ENCODE results near the gene PRKAB1. TPM values are rescaled to one million over a fixed set of nuclear protein-coding genes. Genes with fewer than 3 reads are reported as not detected.
"Not testable (repeated sequence)": the region's sequence is repeated elsewhere in the genome, so short reads cannot be mapped to it uniquely, and the experiment has no call there.

PRKAB1 gene
- total RNA-seq, 1 experiment from 2014 or later: 10.9 TPM

DNA sequence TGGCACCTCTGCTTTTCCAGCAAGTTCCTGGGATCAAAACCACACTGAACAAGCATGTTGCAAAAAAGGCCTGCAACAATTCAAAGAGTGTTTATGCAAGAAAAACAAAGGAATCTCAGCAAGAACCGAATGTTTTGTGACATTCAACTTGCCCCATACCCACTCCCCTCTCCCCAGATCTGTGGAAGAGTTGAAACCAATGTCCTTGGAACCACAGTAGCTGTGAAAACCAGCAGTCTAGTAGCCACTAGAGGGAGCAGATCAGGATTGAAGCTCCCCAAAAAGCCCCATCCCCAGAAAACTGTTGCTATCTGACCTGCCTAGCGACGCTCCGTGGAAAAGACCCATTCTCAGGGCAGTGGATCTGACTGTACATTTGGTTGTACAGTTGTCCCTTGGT, 27.1 kb downstream of the PRKAB1 start:
- DNase-seq (ENCODE audit: low read depth, low spot score): peak; percentile 50
- in situ Hi-C loops (cut with HindIII; ENCODE audit: low pct_unique_long_range_greater_than_20kb, low sequenced_read_pairs): no loop called here

DNA sequence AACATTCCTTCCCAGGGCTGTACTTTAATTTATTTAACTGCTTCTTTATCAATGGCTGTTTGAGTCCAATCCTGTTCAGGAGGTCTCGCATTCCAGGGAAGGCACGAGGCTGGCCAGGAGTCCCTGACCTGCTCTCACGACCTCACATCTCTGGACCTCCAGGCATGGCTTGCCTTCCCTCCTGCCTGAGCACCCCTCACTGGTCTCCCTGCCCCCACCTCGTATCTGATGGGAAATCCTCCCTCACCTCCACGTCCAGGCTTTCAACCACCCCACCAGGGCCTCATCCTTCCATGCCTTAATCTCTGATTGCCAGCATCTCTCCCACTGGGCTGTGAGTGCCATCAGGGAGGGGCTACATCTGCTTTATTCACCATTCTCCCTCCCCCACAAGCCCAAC, 29.0 kb downstream of the PRKAB1 start:
- in situ Hi-C loops (cut with HindIII; ENCODE audit: low pct_unique_long_range_greater_than_20kb, low sequenced_read_pairs): no loop called here
- no peak for DNase-seq (ENCODE audit: low read depth, low spot score)

DNA sequence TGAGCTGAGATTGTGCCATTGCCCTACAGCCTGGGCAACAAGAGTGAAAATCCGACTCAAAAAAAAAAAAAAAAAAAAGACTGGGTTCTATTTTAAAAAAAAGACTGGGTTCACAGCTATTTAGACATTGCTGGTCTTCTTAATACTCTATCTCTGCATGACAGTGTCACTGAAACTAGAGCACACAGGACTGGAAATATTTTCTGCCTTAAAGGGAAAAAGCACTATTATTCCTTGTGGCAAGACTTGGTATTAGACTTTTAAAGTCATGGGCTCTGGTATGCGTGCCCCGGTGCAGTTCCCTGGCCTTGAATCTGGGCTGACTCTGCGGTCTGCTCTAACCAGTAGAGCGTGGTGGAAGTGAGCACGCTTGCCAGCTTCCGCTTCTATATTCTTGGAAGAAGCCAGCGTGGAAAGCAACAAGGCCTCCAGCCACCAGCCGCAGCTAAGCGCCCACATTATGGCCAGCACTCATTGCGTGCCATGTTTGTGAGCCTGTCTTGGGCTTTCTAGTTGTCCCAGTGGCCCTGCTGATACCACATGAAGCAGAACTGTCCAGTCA, 31.3 kb downstream of the PRKAB1 start:
- in situ Hi-C loops (cut with HindIII; ENCODE audit: low pct_unique_long_range_greater_than_20kb, low sequenced_read_pairs): no loop called here
- DNase-seq (ENCODE audit: low read depth, low spot score): no peak

DNA sequence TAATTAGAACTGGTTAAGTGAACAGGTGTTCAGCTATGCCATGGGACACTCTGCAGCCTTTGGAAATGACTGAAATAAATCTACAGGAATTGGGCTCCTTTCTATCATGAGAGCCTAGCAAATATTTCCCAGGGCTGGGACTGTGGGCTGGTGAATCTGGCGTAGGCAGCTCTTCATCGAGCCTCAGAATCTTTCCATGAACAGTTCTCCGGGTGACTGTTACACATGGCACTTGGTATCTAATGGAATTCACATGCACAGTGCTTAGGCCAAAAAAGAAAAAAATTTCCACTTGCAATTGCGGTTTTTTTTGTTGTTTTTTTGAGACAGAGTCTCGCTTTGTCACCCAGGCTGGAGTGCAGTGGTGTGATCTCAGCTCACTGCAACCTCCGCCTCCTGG, 32.1 kb downstream of the PRKAB1 start:
- DNase-seq (ENCODE audit: low read depth, low spot score): no peak
- in situ Hi-C loops (cut with HindIII; ENCODE audit: low pct_unique_long_range_greater_than_20kb, low sequenced_read_pairs): no loop called here

DNA sequence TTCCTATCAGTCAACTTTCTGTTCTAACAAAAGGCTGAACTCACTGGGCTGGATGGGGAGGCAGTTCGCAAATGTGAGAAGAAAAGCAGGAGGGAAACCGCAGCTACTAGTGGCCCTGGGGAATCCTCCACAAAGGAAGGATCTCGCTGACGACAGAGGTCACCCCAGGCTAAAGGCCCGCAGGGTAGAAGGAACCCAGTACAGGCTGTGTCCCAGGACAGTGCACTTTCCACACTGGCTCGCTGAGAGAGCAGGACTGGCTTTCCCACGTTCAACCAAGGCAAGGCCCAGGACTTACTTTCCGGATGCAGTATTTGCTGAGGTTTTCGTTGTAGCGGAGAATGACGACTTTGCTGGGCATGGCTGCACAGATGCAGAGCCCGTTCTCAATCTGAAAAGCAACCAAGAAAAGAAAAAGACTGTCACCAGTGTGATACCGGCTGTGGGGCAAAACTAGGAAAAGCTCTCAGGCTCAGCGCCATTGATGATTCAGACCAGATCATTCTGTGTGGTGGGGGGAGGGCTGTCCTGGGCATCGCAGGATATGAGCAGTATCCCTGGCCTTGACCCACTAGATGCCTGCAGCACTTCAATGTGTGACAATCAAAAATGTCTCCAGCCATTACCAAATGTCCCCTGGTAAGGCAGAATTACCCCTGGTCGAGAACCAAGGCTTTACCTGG, 36.3 kb downstream of the PRKAB1 start:
- DNase-seq (ENCODE audit: low read depth, low spot score): no peak
- in situ Hi-C loops (cut with HindIII; ENCODE audit: low pct_unique_long_range_greater_than_20kb, low sequenced_read_pairs): no loop called here

DNA sequence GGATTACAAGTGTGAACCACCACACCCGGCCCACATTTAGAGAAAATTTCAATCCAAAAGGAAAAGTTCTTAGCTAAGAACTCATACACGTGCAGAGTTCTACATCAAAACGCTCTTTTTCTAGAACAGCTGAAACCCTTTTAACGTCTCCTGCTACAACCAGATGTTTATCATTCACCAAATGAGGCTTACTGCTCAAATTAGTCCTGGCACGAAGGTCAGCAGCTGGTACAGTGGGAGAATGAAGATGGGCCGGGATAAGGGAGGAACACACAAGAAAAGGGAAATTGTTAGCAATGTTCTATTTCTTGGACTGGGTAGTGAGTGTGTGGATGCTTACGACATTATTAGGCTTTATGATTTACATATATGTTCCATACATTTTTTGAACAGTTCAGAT, 37.2 kb downstream of the PRKAB1 start:
- in situ Hi-C loops (cut with HindIII; ENCODE audit: low pct_unique_long_range_greater_than_20kb, low sequenced_read_pairs): no loop called here
- no peak for DNase-seq (ENCODE audit: low read depth, low spot score)

DNA sequence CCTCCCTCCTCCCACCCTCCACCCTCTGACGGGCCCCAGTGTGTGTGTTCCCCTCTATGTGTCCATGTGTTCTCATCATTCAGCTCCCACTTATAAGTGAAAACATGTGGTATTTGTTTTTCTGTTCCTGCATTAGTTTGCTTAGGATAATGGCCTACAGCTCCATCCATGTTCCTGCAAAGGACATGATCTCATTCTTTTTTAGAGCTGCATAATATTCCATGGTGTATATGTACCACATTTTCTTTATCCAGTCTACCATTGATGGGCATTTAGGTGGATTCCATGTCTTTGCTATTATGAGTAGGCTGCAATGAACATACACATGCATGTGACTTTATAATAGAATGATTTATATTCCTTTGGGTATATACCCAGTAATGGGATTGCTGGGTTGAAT, 38.5 kb downstream of the PRKAB1 start:
- in situ Hi-C loops (cut with HindIII; ENCODE audit: low pct_unique_long_range_greater_than_20kb, low sequenced_read_pairs); DNase-seq (ENCODE audit: low read depth, low spot score): not testable (repeated sequence)

DNA sequence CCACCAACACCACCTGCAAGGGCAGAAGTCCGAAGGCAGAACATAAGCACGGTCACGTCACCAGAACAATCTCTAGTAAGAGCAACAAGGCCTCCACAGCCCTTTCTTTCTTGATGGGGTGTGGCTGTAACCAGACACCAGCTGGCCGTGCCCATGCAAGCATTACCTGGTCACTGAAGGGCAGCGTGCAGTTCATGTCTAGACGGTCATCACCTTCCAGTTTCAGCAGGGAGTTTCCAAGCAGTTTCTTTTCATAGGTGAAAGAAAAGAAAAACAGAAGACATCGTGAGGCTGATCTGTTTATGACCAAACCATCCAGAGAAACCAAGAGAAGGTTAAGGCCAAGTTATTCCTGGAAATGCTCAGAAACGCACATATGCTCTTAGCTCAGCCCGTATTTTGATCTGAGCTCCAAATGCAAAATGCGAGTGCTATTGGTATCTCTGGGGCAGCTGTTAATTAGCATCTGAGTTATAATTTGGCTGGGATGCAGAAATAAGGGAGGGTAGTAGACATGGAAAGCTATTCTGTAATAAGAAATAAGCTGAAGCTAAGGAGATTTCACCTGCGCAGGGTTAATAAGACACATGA, 42.5 kb downstream of the PRKAB1 start:
- in situ Hi-C loops (cut with HindIII; ENCODE audit: low pct_unique_long_range_greater_than_20kb, low sequenced_read_pairs): no loop called here
- no peak for DNase-seq (ENCODE audit: low read depth, low spot score)

DNA sequence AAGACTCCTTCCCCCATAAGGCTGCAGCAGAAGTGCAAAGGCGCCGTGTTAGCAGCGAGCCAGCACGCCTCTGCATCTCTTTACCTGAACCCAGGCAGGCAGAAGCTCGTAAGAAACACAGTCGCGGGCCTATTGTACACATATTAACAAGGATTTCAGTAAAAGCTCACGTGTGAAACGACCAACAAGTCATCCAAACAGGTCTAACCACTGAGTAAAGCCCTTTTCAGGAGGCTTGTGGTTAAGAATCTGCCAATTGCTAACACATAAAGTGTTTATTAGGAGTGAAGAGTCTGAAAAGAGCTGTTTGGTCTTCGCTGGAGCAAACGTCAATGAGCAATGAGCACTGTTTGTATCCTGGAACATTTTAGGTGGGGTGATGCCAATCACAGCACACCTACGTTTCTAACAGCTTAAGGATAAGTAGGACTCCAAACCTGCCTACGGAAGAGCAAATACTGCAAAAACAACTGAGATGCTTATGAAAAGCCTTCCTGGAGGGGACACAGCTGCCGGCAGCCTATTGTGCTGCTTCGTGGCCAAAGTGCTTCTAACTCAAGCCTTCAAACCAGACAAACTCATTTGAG, 43.1 kb downstream of the PRKAB1 start:
- DNase-seq (ENCODE audit: low read depth, low spot score): no peak
- in situ Hi-C loops (cut with HindIII; ENCODE audit: low pct_unique_long_range_greater_than_20kb, low sequenced_read_pairs): no loop called here

DNA sequence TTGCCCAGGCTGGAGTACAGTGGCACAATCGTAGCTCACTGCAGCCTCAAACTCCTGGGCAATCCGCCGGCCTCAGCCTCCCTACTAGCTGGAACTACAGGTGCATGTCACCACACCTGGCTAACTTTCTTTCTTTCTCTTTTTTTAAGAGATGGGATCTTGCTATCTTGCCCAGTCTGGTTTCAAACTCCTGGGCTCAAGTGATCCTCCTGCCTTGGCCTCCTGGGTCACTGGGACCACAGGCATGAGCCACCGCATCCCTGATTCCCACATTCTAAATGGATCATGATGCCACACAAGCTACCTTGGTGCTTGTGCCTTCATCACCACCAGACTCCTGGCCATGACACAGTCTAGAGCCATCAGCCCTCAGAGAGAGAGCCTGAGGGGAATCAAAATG, 43.8 kb downstream of the PRKAB1 start:
- in situ Hi-C loops (cut with HindIII; ENCODE audit: low pct_unique_long_range_greater_than_20kb, low sequenced_read_pairs): no loop called here

DNA sequence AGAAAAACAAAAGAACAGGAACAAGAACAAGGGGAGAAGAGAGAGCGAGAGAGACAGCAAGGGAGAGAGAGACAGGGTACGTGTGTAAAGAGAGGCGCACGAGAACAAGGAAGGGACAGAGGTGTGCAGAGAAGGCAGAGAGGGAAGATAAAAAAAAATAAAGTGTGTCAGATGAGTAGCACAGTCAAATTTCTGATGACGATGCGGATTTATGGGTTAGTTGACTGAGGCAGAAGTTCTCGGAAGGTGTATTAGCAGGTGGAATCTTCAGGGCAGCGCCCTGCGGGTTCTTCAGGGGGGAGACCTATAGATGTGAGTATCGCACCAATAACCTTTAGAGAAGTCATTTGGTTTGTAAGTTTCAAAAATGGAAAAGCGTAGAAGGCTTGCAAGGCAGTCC, 44.8 kb downstream of the PRKAB1 start:
- no peak for DNase-seq (ENCODE audit: low read depth, low spot score)
- in situ Hi-C loops (cut with HindIII; ENCODE audit: low pct_unique_long_range_greater_than_20kb, low sequenced_read_pairs): no loop called here

More for the DNA sequence above, 43.8 kb downstream of the PRKAB1 start:
- no peak for DNase-seq (ENCODE audit: low read depth, low spot score)

DNA sequence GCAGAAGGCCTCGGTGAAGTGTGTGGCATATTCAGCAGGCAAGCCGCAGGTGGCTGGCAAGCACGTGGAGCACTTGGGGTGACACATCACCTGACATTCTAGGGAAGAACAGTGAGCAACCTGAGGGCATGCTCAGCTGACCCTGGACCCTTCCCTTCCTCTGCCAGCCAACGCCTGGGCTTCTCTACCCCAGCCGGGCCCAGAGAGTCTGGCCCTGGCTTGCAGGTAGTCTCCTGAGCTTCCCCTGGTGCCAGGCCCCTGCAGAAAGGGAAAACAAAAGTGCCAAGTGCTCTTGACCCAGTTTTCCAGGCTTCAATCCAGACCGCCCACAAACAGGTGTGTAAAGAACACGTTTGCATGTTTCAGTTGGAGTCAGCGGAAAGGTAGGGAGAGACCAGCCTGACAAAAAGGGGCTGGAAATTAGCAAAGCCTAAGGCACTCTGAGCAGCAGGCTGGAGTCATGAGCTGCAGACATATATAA, 45.7 kb downstream of the PRKAB1 start:
- in situ Hi-C loops (cut with HindIII; ENCODE audit: low pct_unique_long_range_greater_than_20kb, low sequenced_read_pairs): no loop called here
- DNase-seq (ENCODE audit: low read depth, low spot score): no peak

DNA sequence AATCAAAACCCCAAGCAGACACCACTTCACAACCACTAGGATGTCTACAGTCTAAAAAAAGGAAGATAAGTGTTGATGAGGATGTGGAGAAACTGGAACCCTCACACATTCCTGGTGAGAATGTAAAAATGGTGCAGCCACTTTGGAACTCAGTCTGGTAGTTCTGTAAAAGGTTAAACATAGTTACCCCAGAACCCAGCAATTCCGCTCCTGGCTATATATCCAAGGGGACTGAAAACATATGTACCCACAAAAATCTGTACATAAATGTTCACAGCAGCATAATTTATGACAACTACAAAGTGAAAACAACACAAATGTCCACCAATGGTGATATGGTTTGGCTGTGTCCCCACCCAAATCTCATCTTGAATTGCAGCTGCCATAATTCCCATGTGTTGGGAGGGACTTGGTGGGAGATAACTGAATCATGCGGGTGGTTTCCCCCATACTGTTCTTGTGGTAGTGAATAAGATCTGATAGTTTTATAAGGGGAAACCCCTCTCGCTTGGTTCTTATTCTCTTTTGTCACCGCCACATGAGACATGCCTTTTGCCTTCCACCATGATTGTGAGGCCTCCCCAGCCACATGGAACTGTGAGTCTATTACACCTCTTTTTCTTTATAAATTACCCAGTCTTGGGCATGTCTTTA, 46.8 kb downstream of the PRKAB1 start:
- in situ Hi-C loops (cut with HindIII; ENCODE audit: low pct_unique_long_range_greater_than_20kb, low sequenced_read_pairs): no loop called here
- no peak for DNase-seq (ENCODE audit: low read depth, low spot score)

DNA sequence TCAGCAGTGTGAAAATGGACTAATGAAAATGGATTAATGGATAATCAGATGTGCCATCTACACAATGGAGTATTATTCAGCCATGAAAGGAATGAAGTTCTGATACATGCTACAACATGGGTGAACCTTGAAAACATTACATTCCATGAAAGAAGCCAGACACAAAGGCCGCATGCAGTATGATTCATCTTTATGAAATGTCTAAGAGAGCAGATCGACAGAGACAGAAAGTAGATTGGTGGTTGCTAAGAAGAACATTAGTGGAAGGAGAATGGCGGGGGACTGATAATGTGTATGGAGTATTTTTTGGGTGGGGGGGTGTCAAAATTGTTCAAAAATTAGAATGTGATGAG, 47.3 kb downstream of the PRKAB1 start:
- in situ Hi-C loops (cut with HindIII; ENCODE audit: low pct_unique_long_range_greater_than_20kb, low sequenced_read_pairs): no loop called here
- DNase-seq (ENCODE audit: low read depth, low spot score): no peak

DNA sequence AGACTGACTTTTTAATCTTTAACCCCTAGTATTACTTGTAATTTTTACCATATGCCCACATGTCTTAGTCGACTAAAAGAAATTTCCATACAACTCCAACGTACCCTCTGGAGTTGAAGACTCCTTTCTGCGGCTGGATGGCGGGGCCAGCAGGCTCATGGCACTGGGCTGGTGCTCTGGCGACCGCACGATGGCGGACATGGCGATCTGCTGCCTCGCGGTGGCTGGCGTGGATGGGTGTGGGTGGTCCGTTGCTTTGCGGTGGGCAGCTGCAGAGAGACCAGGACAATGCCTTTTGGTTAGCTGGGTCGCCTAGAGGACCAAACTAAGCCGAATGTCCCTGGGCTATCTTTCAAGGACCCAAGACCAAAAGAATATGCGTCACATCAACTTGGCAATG, 50.2 kb downstream of the PRKAB1 start:
- in situ Hi-C loops (cut with HindIII; ENCODE audit: low pct_unique_long_range_greater_than_20kb, low sequenced_read_pairs): no loop called here

DNA sequence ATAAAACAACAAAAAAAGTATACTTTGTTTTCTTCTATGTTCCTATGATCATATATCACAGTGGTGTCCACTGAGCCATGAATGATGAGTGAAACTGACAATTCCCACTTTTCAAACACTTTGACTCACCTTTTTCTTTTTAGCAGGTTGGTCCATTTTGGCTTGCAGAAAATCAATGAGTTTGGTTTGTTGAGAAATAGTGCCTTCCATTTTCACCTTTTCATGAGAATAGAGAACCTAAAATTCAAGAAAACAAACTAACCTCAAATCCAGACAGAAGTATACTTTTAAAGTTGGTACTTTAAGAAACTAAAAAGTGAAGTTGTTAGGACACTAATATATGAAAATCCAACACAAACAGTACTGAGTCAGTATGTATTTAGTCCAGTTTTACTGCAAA, 52.4 kb downstream of the PRKAB1 start:
- DNase-seq (ENCODE audit: low read depth, low spot score): no peak
- in situ Hi-C loops (cut with HindIII; ENCODE audit: low pct_unique_long_range_greater_than_20kb, low sequenced_read_pairs): no loop called here

More for the DNA sequence above, 50.2 kb downstream of the PRKAB1 start:
- no peak for DNase-seq (ENCODE audit: low read depth, low spot score)

DNA sequence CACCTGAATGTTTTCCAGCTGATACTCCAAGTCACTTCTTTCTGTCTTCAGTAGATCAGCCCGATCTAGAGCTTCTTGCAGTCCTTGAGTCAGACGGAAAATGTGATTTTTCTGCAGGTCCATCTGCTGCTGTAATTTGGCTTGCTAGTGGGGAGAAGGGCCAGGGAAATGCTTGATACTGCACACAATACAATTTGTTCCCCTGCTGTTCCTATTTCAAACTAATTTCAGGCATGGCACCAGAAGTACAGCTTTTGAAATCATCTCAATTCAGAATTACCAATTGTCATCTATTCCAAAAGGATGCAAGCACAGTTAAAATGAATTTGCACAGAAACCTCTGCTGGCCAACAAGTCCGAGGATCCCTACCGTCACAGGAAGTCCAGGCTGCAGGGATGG, 53.4 kb downstream of the PRKAB1 start:
- in situ Hi-C loops (cut with HindIII; ENCODE audit: low pct_unique_long_range_greater_than_20kb, low sequenced_read_pairs): no loop called here

DNA sequence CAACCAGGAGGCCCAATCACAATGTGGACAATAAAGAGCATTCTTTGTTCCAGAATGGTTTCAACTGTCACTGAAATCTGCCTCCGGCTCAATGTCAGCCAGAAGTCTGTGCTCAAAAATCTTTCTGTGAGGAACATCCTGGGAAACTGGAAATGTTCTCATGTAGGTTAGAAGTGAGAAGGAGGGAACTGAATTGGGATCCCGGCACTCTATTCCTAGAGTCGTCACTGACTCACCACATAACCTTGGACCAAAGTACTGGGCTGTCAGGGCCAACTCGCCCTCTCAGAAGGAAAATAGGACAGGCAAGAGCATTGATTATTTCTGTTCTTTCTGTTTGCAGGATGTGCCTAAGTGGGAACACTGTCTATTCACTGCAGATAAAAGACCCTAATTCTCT, 57.6 kb downstream of the PRKAB1 start:
- in situ Hi-C loops (cut with HindIII; ENCODE audit: low pct_unique_long_range_greater_than_20kb, low sequenced_read_pairs): no loop called here
- DNase-seq (ENCODE audit: low read depth, low spot score): peak; percentile 80

More for the DNA sequence above, 53.4 kb downstream of the PRKAB1 start:
- no peak for DNase-seq (ENCODE audit: low read depth, low spot score)

All from SK-MEL-5 (cell line).